Measurements from ENCODE around the gene POU5F1. TPM values are rescaled to one million over a fixed set of nuclear protein-coding genes. Genes with fewer than 3 reads are reported as not detected.

POU5F1 gene
- polyA plus RNA-seq, 3 donors = 1.9 to 9.2 (median 7.2) TPM

- no peak for DNase-seq
Observed at GRCh38 chr6:31143148-31143547, 27.3 kb downstream of the POU5F1 start.

- DNase-seq = no peak
Observed at GRCh38 chr6:31142361-31142761, 28.1 kb downstream of the POU5F1 start.

- no peak for DNase-seq
Observed at GRCh38 chr6:31140643-31141042, 29.8 kb downstream of the POU5F1 start.

GRCh38 chr6:31139599-31139998 lies 30.9 kb downstream of the POU5F1 start:
- DNase-seq = no peak

GRCh38 chr6:31138982-31139381 lies 31.5 kb downstream of the POU5F1 start, which contains the start of gene PSORS1C2:
Gene PSORS1C2, minus strand, starts transcription at chr6:31139066. Its CDS starts 40 bp downstream, at chr6:31139026.
- DNase-seq = no peak

GRCh38 chr6:31135710-31136109 lies 34.8 kb downstream of the POU5F1 start:
- DNase-seq = no peak

GRCh38 chr6:31132806-31133205 lies 37.7 kb downstream of the POU5F1 start:
- DNase-seq = no peak

GRCh38 chr6:31131595-31131994 lies 38.9 kb downstream of the POU5F1 start:
- no peak for DNase-seq

- DNase-seq = no peak
Observed at GRCh38 chr6:31130751-31131150, 39.7 kb downstream of the POU5F1 start.

GRCh38 chr6:31129130-31129529 lies 41.4 kb downstream of the POU5F1 start:
- DNase-seq = no peak

GRCh38 chr6:31128093-31128676 lies 42.3 kb downstream of the POU5F1 start:
- peak; percentile 50 for DNase-seq

- no peak for DNase-seq
Observed at GRCh38 chr6:31126396-31127175, 43.9 kb downstream of the POU5F1 start.

GRCh38 chr6:31125586-31126363 lies 44.7 kb downstream of the POU5F1 start:
- DNase-seq = no peak

- no peak for DNase-seq
Observed at GRCh38 chr6:31125162-31125561, 45.3 kb downstream of the POU5F1 start.

GRCh38 chr6:31122791-31123706 lies 47.4 kb downstream of the POU5F1 start:
- peak; percentile 86 for DNase-seq

GRCh38 chr6:31121131-31121790 lies 49.2 kb downstream of the POU5F1 start:
- DNase-seq = no peak

GRCh38 chr6:31120151-31120915 lies 50.1 kb downstream of the POU5F1 start, which contains the start of gene CDSN:
Gene CDSN, minus strand, starts transcription at chr6:31120446. Its CDS starts 27 bp downstream, at chr6:31120419.
- DNase-seq = no peak

GRCh38 chr6:31118178-31118577 lies 52.3 kb downstream of the POU5F1 start:
- no peak for DNase-seq

- no peak for DNase-seq
Observed at GRCh38 chr6:31116661-31117385, 53.7 kb downstream of the POU5F1 start.

Data from renal pelvis (tissue), 4 donors.